Measurements from ENCODE around the gene TBL1X.

GRCh38 chrX:9739130-9739529 lies 274.3 kb downstream of the TBL1X start:
- TF ChIP-seq, protein P1, sequence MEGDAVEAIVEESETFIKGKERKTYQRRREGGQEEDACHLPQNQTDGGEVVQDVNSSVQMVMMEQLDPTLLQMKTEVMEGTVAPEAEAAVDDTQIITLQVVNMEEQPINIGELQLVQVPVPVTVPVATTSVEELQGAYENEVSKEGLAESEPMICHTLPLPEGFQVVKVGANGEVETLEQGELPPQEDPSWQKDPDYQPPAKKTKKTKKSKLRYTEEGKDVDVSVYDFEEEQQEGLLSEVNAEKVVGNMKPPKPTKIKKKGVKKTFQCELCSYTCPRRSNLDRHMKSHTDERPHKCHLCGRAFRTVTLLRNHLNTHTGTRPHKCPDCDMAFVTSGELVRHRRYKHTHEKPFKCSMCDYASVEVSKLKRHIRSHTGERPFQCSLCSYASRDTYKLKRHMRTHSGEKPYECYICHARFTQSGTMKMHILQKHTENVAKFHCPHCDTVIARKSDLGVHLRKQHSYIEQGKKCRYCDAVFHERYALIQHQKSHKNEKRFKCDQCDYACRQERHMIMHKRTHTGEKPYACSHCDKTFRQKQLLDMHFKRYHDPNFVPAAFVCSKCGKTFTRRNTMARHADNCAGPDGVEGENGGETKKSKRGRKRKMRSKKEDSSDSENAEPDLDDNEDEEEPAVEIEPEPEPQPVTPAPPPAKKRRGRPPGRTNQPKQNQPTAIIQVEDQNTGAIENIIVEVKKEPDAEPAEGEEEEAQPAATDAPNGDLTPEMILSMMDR (IDR thresholded peaks at IDR 0.05): no peak
- TF ChIP-seq POLR2A (IDR thresholded peaks at IDR 0.05): no peak
